Smooth muscle cell of the brain vasculature (primary cell): Measurements from ENCODE around the gene ETNPPL.
"Not testable (repeated sequence)": the region's sequence is repeated elsewhere in the genome, so short reads cannot be mapped to it uniquely, and the experiment has no call there.

Experiments used
- DNase-seq: peaks from one replicate; pipeline ENCODE4 v3.0.0-alpha.2; 2012; ENCODE audit warnings: low read depth, low spot score

ETNPPL gene

GRCh38 chr4:108758498-108758897, 4.4 kb downstream of the ETNPPL start:
- no peak for DNase-seq

DNA sequence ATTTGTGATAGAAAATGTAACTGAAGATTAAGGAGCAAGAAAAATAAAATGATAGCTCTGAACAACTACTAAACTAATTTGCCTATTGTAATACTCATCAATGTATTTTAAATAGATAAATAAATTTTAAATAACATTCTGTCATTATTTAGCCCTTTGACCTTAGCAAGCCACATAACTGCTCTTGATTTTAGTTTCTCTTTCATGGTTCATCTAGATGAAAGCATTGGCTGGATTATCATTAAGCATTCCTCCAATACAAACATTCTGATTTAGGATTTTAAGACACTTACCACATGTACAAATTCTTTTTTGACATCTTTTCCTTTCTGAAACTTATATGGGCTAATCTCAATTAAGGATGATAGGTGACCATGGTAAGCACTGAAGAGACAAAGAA, 8.5 kb downstream of the ETNPPL start:
- DNase-seq: no peak

GRCh38 chr4:108751321-108751720, 11.5 kb downstream of the ETNPPL start:
- DNase-seq: no peak

DNA sequence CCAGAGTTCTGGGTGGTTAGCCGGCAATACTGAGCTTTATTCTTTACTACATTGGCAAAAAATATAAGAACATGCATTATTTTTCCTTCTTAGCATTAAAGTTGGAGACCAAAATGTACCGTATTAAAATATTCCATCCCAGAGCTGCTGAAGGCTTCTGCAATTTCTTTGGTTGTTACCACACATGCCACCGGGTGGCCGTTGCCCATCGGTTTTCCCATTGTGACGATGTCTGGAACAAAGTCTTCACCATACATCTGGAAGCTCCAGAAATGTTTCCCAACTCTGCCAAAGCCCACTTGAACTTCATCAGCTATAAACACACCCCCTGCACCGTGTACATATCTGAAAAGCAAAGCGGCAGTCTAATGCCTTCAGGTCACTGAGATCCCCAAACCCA, 13.7 kb downstream of the ETNPPL start:
- DNase-seq: no peak

DNA sequence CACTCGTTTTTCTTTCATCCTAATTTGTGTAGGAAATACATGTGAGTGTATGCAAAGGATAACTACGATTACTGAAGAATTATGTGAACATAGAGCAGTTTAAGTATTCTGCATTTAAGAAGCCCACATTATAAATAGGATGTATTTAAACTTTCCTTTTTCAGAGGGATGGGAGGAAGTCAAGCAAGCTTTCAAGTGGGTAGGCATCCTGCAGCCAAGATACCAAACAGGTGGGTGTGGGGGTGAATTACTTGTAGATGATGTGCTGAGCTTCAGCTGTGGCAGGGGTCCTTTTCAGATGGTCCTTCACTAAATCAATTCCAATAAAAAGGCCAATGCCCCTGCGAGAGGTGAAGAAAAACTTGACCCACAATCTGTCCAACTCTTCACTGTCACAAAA, 16.3 kb downstream of the ETNPPL start:
- no peak for DNase-seq

DNA sequence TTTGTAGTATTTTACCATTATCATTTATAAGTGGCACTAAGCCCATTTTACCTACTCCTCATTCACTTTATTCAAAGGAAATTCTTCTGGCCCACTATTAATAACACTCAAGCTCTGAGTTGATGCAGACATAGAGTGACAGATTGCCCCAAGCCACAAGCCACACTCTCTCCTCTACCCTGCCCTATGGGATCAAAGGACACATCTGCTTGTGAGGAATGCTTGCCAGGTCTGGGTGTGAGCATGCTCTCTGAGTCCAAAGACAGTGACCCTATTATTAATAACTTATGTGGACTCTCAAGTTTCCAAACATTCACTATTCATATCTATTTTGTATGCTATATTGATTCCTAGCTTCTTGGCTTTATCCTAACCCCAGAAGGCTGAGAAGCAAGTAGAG, 18.5 kb downstream of the ETNPPL start:
- DNase-seq: no peak

GRCh38 chr4:108742451-108743420, 20.1 kb downstream of the ETNPPL start:
- DNase-seq: no peak

- no peak for DNase-seq
Observed at GRCh38 chr4:108738003-108738706, 24.7 kb downstream of the ETNPPL start.

DNA sequence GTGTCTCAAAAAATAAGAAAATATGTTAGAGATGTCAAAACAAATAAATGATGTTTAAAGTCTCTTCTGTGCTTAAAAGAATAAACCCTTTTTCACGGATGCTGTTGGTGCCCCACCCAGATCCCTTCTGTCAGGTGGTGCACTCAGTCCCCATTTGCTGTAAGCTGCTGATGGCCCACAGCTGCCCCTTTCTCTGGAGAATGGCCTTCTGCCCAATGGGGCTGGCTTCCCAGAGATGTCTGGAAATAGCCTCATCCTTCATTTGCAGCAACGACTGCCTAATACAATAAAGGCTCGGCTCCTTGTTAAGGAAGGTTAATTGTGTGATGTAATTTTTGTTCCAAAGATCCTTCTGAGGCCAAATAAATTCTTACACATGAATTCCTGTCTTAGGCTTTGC, 31.8 kb downstream of the ETNPPL start:
- no peak for DNase-seq

DNA sequence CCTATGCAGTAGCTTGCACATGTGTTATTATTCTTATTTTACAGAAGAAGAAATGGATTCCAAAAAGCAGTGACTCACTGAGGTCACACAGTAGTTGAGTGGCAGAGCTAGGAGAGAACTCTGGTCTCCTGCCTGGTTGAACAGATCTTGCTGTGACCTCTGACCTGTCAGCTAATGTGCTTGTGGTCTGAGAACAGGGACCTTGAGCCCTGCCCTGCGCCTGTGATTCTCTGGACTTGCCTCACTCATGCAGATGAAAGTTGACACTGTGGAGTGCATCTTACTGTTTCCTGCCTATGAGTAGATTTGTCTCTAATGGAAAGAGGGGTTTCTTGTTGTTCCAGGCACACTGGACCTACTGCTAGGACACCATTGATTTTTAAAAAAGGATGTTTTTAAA, 32.3 kb downstream of the ETNPPL start:
- DNase-seq: no peak

DNA sequence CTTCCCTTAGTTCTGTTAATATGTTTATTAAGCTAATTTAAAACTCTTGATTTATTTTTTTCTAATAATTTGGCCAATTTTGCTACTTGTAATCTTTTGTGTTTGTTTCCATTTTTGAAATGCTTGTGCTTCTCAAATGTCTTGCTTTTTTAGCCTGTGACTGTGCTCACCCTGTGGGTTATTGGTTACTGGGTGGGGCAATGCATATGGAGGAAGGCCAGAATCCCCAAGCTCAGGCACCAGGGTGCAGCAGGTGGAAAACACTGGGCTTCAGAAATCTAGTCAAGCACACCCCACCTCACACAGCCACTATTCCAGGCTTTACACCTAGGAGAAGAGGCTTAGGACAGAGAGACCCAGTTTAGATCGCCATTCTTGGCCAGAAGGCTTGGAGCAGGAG, 33.1 kb downstream of the ETNPPL start:
- no peak for DNase-seq

- no peak for DNase-seq
Observed at GRCh38 chr4:108725457-108725856, 37.4 kb downstream of the ETNPPL start.

DNA sequence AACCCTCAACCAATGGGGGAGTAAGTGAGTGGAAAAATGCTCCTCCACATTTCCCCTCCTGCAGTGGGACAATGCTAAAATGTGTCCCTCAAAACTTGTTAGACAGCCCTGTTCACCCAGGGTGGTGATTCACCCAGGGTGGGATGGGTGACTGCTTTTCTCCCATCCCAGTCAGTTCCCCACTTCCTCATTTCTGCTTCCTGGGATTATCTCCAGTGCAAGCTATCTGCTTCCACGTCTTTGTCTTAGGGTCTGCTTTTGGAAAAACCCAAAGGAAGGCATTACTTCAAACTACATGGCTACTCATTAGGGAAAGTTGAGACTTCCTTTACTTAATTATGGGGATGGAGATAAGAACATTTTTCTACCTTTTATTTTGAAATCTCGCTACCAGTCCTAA, 45.5 kb downstream of the ETNPPL start:
- DNase-seq: no peak

- no peak for DNase-seq
Observed at GRCh38 chr4:108716340-108716739, 46.5 kb downstream of the ETNPPL start.

- DNase-seq: no peak
Observed at GRCh38 chr4:108714880-108715279, 48.0 kb downstream of the ETNPPL start.

DNA sequence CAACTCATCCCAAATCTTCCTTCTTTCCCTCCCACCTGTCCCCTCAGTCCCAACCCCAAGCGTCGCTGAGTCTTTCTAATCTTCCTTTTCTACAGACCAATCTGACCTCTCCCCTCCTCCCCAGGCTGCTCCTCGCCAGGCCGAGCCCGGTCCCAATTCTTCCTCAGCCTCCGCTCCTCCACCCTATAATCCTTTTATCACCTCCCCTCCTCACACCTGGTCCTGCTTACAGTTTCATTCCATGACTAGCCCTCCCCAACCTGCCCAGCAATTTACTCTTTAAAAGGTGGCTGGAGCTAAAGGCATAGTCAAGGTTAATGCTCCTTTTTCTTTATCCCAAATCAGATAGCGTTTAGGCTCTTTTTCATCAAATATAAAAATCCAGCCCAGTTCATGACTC, 52.3 kb downstream of the ETNPPL start:
- DNase-seq: not testable (repeated sequence)

DNA sequence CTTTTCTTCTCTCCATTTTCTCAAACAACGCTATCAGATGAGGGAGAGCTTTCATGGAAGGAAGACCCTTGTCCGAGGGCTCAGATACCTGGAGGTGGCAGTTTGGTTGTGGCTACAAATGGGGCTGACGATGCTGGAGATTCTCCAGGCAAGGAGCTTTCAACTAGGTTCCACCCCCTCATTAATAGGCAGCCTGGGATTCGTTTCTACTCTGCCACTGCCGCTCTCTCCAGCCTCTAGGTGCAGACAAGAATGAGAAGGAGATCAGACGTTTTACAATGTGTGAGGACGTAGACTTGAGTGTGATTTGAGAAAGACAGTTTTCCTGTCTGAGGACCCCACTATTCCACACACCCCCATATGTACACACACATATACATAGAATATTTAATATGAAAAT, 53.1 kb downstream of the ETNPPL start:
- no peak for DNase-seq

- DNase-seq: no peak
Observed at GRCh38 chr4:108709234-108709633, 53.6 kb downstream of the ETNPPL start.

DNA sequence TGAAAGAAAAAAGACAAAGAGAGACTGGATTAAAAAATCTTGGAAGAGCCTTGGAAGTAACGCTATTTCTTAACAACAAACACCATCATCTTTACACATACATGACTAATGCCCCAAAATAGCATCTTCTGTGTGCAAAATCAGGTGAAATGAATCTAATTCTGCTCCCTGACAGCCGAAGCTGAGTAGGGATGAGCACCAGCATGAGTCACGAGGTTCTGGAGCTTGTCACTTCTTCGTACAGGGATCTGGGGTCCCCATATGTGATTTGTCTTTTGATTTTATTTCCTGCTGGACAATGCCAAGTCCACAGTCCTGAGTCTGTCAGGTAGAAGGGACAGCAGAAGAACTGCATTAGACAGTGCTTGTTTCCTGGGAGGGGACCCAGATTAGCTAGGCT, 56.6 kb downstream of the ETNPPL start:
- DNase-seq: no peak

GRCh38 chr4:108703966-108704365, 58.9 kb downstream of the ETNPPL start:
- no peak for DNase-seq

GRCh38 chr4:108703370-108703769, 59.5 kb downstream of the ETNPPL start:
- no peak for DNase-seq

DNA sequence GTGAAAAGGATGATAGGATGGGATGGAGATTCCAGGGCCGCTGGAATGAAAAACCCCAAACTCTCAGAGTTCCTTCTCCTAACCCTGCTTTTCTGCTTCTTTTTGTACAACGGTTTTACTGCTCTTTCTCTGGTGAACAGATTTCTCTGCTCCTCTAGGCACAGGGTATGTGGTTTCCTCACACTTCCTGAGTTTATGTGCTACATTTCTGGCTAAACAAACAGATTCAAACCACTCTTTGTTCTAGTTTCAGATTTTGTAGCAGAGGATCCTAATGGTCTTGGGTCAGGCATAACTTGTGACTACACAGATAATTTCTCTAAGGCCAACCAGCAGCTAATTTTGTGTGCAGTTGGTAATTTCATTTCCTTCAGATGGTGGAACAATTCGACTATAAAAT, 59.9 kb downstream of the ETNPPL start:
- no peak for DNase-seq
